HCT116 (cell line): ENCODE data around the gene TRPV4. TPM values are rescaled to one million over a fixed set of nuclear protein-coding genes. Genes with fewer than 3 reads are reported as not detected.

ENCODE experiments used
- ATAC-seq: fragments of 200-7000 bp; cut with Tn5 transposase; 2 replicates; pipeline ENCODE4 v1.9.1; 2020; ENCODE audit warnings: mild to moderate bottlenecking, moderate library complexity
- BruUV-seq: library from RNA; stranded (reverse); fragments of 400-500 nt; replicated peaks from 2 replicates; lab custom pipeline; 2021; lab: Mats Ljungman, UMichigan
- CTCF ChIA-PET: fragments of 300-600 bp; sonication (Branson Sonifier 250); formaldehyde crosslinking; loops from one replicate; lab custom pipeline; 2021; ENCODE audit warnings: antibody characterized with exemption; lab: Charles Lee
- POLR2A ChIA-PET: fragments of 300-600, 350-600 bp; sonication (Branson Sonifier 250); formaldehyde crosslinking; loops from one replicate; lab custom pipeline; 2021; ENCODE audit warnings: antibody characterized with exemption; lab: Charles Lee
- RAD21 ChIA-PET, 2 experiments: fragments of 300-600 bp; sonication (Branson Sonifier 250); formaldehyde crosslinking; loops; one replicate each; lab custom pipeline; 2023; ENCODE audit warnings: low total read pairs in 2 of 2; ENCODE audit not compliant: uncharacterized antibody in 2 of 2, unreplicated experiment in 2 of 2, low non-redundant PET in 1 of 2; lab: Charles Lee
- DNase-seq: peaks from one replicate; pipeline ENCODE4 v3.0.0-alpha.2; 2010; ENCODE audit warnings: low read depth, low spot score
- H2AFZ ChIP-seq: fragments of 200-600 bp; shearing (Covaris generic), sonication (generic); 2 replicates; pipeline ENCODE4 v1.6.1; 2017; ENCODE audit warnings: low read depth, mixed run types, mixed read lengths, antibody characterized with exemption, low read length; ENCODE audit not compliant: poor library complexity, severe bottlenecking
- H3K27ac ChIP-seq: 2 replicates; pipeline ENCODE4 v1.5.1; 2012; ENCODE audit warnings: low read depth, low read length
- H3K27me3 ChIP-seq: fragments of 200-600 bp; sonication (generic); 2 replicates; pipeline ENCODE4 v1.6.1; 2016; ENCODE audit warnings: mixed run types, low read length, mixed read lengths; ENCODE audit not compliant: insufficient read depth
- H3K36me3 ChIP-seq, 2 experiments: fragments of 200-500 bp in 1 of 2; fragments of 200-600 bp in 1 of 2; sonication (Bioruptor generic) in 1 of 2; sonication (generic) in 1 of 2; 2 replicates each; pipeline versions ENCODE4 v1.5.1 to v1.6.1; 2014 to 2016; ENCODE audit warnings: low read length in 2 of 2, inconsistent platforms in 1 of 2, mixed read lengths in 1 of 2, mixed run types in 1 of 2; ENCODE audit not compliant: insufficient read depth in 2 of 2, control insufficient read depth in 1 of 2
- H3K4me1 ChIP-seq, 2 experiments: fragments of 200-600 bp in 1 of 2; sonication (generic) in 1 of 2; 2 replicates each; pipeline versions ENCODE4 v1.5.1 to v1.6.1; 2012 to 2017; ENCODE audit warnings: low read length in 2 of 2, inconsistent platforms in 1 of 2, mild to moderate bottlenecking in 1 of 2, mixed read lengths in 1 of 2, mixed run types in 1 of 2, moderate library complexity in 1 of 2; ENCODE audit not compliant: insufficient read depth in 2 of 2, control insufficient read depth in 1 of 2
- H3K4me2 ChIP-seq: fragments of 200-600 bp; sonication (generic); 2 replicates; pipeline ENCODE4 v1.6.1; 2017; ENCODE audit warnings: mixed run types, low read length, mixed read lengths
- H3K4me3 ChIP-seq, 2 experiments: fragments of 200-600 bp in 1 of 2; sonication (generic) in 1 of 2; replicated peaks in 1 of 2; 2 replicates each; pipeline ENCODE4 v1.5.1; 2011 to 2016; ENCODE audit warnings: low read length in 2 of 2, control low read depth in 1 of 2, low read depth in 1 of 2, mild to moderate bottlenecking in 1 of 2, mixed read lengths in 1 of 2, mixed run types in 1 of 2
- H3K79me2 ChIP-seq: fragments of 200-600 bp; sonication (generic); 2 replicates; pipeline ENCODE4 v1.6.1; 2017; ENCODE audit warnings: mild to moderate bottlenecking, mixed run types, low read length, moderate library complexity, mixed read lengths; ENCODE audit not compliant: insufficient read depth
- H3K9ac ChIP-seq: fragments of 200-600 bp; sonication (generic); 2 replicates; pipeline ENCODE4 v1.6.1; 2016; ENCODE audit warnings: low read length, mixed read lengths
- H3K9me2 ChIP-seq: fragments of 200-600 bp; sonication (generic), shearing (Covaris generic); 2 replicates; pipeline ENCODE4 v1.6.1; 2017; ENCODE audit warnings: mixed run types, mild to moderate bottlenecking, moderate library complexity; ENCODE audit not compliant: insufficient read depth
- H3K9me3 ChIP-seq, 2 experiments: fragments of 200-500 bp in 1 of 2; fragments of 200-600 bp in 1 of 2; sonication (Bioruptor generic) in 1 of 2; sonication (generic) in 1 of 2; 2 replicates each; pipeline ENCODE4 v1.6.1; 2014 to 2017; ENCODE audit warnings: low read length in 2 of 2, mixed read lengths in 2 of 2, inconsistent platforms in 1 of 2, low read depth in 1 of 2, mild to moderate bottlenecking in 1 of 2, mixed run types in 1 of 2, moderate library complexity in 1 of 2; ENCODE audit not compliant: control insufficient read depth in 1 of 2, insufficient read depth in 1 of 2
- H4K20me1 ChIP-seq: fragments of 200-600 bp; sonication (generic), shearing (Covaris generic); 2 replicates; pipeline ENCODE4 v1.6.1; 2017; ENCODE audit warnings: mixed run types, mild to moderate bottlenecking, moderate library complexity; ENCODE audit not compliant: insufficient read depth
- CBX3 ChIP-seq: IDR thresholded peaks from 2 replicates; pipeline ENCODE4 v1.6.1; 2012; ENCODE audit warnings: low read depth
- CEBPB ChIP-seq: IDR thresholded peaks from 2 replicates; pipeline ENCODE4 v1.6.1; 2012; ENCODE audit warnings: low read depth
- EGR1 ChIP-seq: IDR thresholded peaks from 2 replicates; pipeline ENCODE4 v1.6.1; 2012; ENCODE audit warnings: low read depth
- EZH2 ChIP-seq: fragments of 200-600 bp; sonication (generic); IDR thresholded peaks from 2 replicates; pipeline ENCODE4 v1.6.1; 2017; ENCODE audit warnings: antibody characterized with exemption, mixed run types
- FOSL1 ChIP-seq: IDR thresholded peaks from 2 replicates; pipeline ENCODE4 v1.6.1; 2012; ENCODE audit warnings: low read depth
- JUND ChIP-seq: IDR thresholded peaks from 2 replicates; pipeline ENCODE4 v1.6.1; 2012
- POLR2A ChIP-seq: IDR thresholded peaks from 2 replicates; pipeline ENCODE4 v1.7.0; 2011; ENCODE audit warnings: borderline replicate concordance; ENCODE audit not compliant: insufficient read depth, insufficient read length; ENCODE audit errors: extremely low read depth
- RAD21 ChIP-seq: IDR thresholded peaks from 2 replicates; pipeline ENCODE4 v1.6.1; 2012; ENCODE audit warnings: low read depth, mild to moderate bottlenecking
- SIN3A ChIP-seq: IDR thresholded peaks from 2 replicates; pipeline ENCODE4 v1.6.1; 2012; ENCODE audit warnings: low read depth
- SP1 ChIP-seq: IDR thresholded peaks from 2 replicates; pipeline ENCODE4 v1.6.1; 2012; ENCODE audit warnings: low read depth
- SRF ChIP-seq: IDR thresholded peaks from 2 replicates; pipeline ENCODE4 v1.6.1; 2012; ENCODE audit warnings: low read depth
- TCF7L2 ChIP-seq: IDR thresholded peaks from 2 replicates; pipeline ENCODE4 v1.7.0; 2011; ENCODE audit warnings: borderline replicate concordance, inconsistent platforms; ENCODE audit not compliant: insufficient read depth, insufficient read length; ENCODE audit errors: extremely low read depth
- YY1 ChIP-seq: IDR thresholded peaks from 2 replicates; pipeline ENCODE4 v1.6.1; 2011; ENCODE audit warnings: low read length, low read depth, moderate library complexity, mild to moderate bottlenecking; ENCODE audit not compliant: insufficient replicate concordance; ENCODE audit errors: extremely low read depth
- ZFX ChIP-seq: fragments of 450-650 bp; IDR thresholded peaks from 2 replicates; pipeline ENCODE4 v1.6.1; 2017
- ZNF274 ChIP-seq: fragments of 200-500 bp; sonication (Bioruptor generic); IDR thresholded peaks from 2 replicates; pipeline ENCODE4 v1.6.1; 2014; ENCODE audit warnings: mild to moderate bottlenecking, low read depth, low read length, inconsistent platforms
- intact Hi-C: fragments of 100-400 bp; cut with micrococcal nuclease; formaldehyde crosslinking; loops from 2 replicates; pipeline ENCODE4 v1.10.0; 2022
- total RNA-seq: library from RNA; stranded (reverse); gene quantifications from one replicate; pipeline ENCODE4 v1.2.1, GENCODE V29; 2021; ENCODE audit not compliant: unreplicated experiment
- TF ChIP-seq, protein P1 (sequence below): IDR thresholded peaks from 2 replicates; pipeline ENCODE4 v1.6.1; 2012; ENCODE audit warnings: low read depth
- TF ChIP-seq, protein P2 (sequence below), 3 experiments: fragments of 200-600 bp in 1 of 3; sonication (generic) in 1 of 3; IDR thresholded peaks in 2 of 3; conservative IDR thresholded peaks in 1 of 3; 2 replicates each; pipeline ENCODE4 v1.5.1; 2012 to 2017; ENCODE audit warnings: low read depth in 2 of 3, low read length in 2 of 3, antibody characterized with exemption in 1 of 3, borderline replicate concordance in 1 of 3, control low read depth in 1 of 3, mild to moderate bottlenecking in 1 of 3, mixed read lengths in 1 of 3, mixed run types in 1 of 3, moderate library complexity in 1 of 3; ENCODE audit not compliant: insufficient read depth in 1 of 3
- TF ChIP-seq, protein P3 (sequence below): IDR thresholded peaks from 2 replicates; pipeline ENCODE4 v1.6.1; 2012

TRPV4 gene
- total RNA-seq, 1 experiment from 2014 or later: 0.54 TPM

DNA sequence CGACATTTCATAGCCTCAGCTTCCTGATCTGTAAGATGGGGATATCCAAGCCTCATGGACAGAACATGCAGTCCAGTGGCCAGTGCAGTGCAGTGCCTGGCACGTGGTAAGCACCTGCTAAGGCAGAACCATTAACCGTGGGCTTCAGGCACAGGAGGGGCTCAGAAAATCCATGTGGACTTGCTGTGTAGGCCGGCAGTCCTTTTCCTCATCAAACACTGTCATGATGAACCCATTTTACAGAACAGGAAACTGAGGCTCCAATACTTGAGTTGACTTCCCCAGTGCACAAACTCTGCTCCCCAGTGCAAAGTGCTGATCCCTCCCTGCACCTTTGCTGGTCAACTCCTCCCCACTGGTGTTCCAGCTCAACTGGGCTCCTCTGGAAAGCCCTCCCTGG is 18.0 kb downstream of the TRPV4 start:
- ChIA-PET RAD21 (interaction anchor here in 1 of 2 experiments (0.6 kb wide), 1 partner anchor 39 kb away, joined by 3 read pairs; no protein-coding TSS in a partner anchor), CTCF (no interaction called here), POLR2A (no interaction called here)
- Histone ChIP-seq H3K4me3 (no peak overlapping the region), H3K4me1 (peaks cover 0 to 6% of the 10 kb centered on the region in 2 experiments; a peak in 1 of 4 replicates), H4K20me1 (no peaks in the 10 kb centered on the region), H3K79me2 (no peaks in the 10 kb centered on the region), H3K36me3 (no peaks in the 10 kb centered on the region), H3K9me2 (no peaks in the 10 kb centered on the region), H3K9ac (no peak overlapping the region), H3K4me2 (no peak overlapping the region), H2AFZ (no peak overlapping the region), H3K27me3 (no peaks in the 10 kb centered on the region), H3K9me3 (no peaks in the 10 kb centered on the region; a peak in 1 of 4 replicates), H3K27ac (no peak overlapping the region)
- no peak for ATAC-seq
- no TSS peak for BruUV-seq
- intact Hi-C loops: no loop called here
- DNase-seq: no peak
- TF ChIP-seq, protein P1, sequence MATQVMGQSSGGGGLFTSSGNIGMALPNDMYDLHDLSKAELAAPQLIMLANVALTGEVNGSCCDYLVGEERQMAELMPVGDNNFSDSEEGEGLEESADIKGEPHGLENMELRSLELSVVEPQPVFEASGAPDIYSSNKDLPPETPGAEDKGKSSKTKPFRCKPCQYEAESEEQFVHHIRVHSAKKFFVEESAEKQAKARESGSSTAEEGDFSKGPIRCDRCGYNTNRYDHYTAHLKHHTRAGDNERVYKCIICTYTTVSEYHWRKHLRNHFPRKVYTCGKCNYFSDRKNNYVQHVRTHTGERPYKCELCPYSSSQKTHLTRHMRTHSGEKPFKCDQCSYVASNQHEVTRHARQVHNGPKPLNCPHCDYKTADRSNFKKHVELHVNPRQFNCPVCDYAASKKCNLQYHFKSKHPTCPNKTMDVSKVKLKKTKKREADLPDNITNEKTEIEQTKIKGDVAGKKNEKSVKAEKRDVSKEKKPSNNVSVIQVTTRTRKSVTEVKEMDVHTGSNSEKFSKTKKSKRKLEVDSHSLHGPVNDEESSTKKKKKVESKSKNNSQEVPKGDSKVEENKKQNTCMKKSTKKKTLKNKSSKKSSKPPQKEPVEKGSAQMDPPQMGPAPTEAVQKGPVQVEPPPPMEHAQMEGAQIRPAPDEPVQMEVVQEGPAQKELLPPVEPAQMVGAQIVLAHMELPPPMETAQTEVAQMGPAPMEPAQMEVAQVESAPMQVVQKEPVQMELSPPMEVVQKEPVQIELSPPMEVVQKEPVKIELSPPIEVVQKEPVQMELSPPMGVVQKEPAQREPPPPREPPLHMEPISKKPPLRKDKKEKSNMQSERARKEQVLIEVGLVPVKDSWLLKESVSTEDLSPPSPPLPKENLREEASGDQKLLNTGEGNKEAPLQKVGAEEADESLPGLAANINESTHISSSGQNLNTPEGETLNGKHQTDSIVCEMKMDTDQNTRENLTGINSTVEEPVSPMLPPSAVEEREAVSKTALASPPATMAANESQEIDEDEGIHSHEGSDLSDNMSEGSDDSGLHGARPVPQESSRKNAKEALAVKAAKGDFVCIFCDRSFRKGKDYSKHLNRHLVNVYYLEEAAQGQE: no peak
- no peak for TF ChIP-seq TCF7L2
- TF ChIP-seq ZNF274: no peak
- TF ChIP-seq SP1: no peak
- no peak for TF ChIP-seq EZH2
- no peak for TF ChIP-seq POLR2A
- no peak for TF ChIP-seq EGR1
- no peak for TF ChIP-seq RAD21
- TF ChIP-seq SRF: no peak
- no peak for TF ChIP-seq JUND
- TF ChIP-seq CEBPB: no peak
- no peak for TF ChIP-seq ZFX
- no peak for TF ChIP-seq CBX3
- no peak for TF ChIP-seq FOSL1
- TF ChIP-seq YY1: no peak
- TF ChIP-seq, protein P2, sequence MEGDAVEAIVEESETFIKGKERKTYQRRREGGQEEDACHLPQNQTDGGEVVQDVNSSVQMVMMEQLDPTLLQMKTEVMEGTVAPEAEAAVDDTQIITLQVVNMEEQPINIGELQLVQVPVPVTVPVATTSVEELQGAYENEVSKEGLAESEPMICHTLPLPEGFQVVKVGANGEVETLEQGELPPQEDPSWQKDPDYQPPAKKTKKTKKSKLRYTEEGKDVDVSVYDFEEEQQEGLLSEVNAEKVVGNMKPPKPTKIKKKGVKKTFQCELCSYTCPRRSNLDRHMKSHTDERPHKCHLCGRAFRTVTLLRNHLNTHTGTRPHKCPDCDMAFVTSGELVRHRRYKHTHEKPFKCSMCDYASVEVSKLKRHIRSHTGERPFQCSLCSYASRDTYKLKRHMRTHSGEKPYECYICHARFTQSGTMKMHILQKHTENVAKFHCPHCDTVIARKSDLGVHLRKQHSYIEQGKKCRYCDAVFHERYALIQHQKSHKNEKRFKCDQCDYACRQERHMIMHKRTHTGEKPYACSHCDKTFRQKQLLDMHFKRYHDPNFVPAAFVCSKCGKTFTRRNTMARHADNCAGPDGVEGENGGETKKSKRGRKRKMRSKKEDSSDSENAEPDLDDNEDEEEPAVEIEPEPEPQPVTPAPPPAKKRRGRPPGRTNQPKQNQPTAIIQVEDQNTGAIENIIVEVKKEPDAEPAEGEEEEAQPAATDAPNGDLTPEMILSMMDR (IDR thresholded peaks at IDR 0.05 in 2 of 3, conservative IDR thresholded peaks at IDR 0.05 in 1 of 3; ENCODE audit: borderline replicate concordance in 1 of 3, insufficient read depth in 1 of 3, low read depth in 2 of 3, low read length in 2 of 3): no peak
- TF ChIP-seq, protein P3, sequence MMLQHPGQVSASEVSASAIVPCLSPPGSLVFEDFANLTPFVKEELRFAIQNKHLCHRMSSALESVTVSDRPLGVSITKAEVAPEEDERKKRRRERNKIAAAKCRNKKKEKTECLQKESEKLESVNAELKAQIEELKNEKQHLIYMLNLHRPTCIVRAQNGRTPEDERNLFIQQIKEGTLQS: no peak
- TF ChIP-seq SIN3A: no peak
